Kidney glomerular epithelial cell (primary cell): ENCODE data around the gene P2RY6.
A peak's percentile ranks its signal among the peaks of the same experiment; 100 is the strongest.

ENCODE experiments used
- DNase-seq: peaks from one replicate; lab custom pipeline; 2025; lab: John Stamatoyannopoulos, UW

Gene P2RY6

DNA sequence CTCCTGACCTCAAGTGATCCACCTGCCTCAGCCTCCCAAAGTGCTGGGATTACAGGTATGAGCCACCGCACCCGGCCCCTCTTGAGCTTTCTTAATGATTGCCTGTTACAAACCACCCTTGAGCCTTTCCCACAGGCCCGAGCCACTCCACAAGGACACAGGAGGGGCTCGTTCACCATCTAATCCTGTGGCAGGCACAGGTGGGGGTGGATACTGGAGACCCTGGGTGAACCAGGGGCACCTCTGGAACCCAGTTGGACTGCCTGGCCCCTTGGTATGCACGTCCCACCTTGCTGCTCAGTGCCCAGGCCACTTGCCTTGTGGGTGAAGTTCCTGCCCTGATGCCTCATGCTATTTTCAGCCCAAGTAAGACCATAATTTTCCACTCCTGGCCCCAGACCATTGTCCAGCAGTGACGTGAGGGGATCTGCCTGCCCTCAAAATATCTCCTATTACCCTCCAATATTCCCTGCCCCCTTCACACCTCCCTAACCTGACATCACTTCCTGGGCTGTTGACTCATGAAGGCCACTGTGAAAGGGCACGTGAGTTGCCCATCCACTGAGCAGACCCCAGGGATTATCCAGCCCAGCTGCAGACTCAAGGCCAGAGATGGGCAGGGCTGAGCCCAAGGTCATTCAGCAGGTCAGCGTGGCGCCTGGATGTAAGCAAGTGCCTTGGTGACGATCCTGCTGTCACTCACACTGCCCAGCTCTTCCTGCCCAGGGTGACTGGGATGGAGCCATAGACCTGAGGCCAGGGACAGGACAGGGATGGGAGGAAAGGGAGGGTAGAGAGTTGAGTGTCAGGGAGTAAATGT, 34.5 kb upstream of the P2RY6 start:
- DNase-seq: no peak

DNA sequence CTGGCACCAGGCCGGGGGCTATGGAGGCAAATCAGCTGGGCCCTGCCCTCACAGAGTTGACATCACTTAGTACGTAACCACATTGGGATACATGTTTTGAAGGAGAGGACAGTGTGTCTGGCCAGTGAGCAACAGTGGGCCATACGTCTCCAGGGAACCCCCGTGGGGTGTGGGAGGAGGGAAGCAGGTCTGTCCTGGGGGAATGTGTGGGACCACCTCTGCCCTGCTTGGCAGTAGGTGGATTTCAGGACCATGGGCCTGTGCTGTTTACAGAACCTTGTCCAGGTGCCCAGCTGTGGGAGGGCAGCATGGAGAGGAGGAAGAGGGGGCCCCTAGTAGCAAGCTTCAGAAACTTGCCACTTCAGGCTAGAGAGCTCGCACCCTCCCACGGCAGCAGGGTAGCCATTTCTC, 33.0 kb upstream of the P2RY6 start:
- no peak for DNase-seq

DNA sequence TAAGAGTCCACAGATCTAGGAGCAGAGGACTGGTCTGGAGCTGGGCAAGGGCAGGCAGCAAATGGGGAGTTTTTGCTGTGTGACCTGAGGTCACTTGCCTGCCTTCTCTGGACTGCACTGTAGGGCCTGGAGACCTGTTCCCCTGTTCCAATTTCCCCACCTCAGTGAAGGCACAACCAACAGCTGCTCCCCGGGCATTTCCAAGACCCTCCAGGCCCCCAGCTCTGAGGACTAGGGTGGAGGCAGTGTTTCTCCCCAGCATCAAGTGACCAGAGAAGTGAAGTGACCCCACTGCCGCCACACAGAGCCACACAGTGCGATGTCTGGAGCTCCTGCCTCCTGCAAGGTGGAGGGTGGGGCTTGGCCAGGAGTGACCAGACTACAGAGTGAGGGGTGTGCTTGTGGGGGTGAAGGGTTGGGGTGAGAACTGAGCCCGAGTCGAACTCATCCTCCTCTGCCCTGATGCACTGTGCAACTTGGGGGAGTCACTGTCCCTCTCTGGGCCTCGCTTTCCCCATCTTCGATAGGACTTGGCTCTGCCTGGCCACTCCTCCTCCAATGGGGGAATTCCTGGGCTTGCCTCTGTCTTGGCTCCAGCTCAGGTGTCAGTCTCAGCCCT, 32.5 kb upstream of the P2RY6 start:
- no peak for DNase-seq

DNA sequence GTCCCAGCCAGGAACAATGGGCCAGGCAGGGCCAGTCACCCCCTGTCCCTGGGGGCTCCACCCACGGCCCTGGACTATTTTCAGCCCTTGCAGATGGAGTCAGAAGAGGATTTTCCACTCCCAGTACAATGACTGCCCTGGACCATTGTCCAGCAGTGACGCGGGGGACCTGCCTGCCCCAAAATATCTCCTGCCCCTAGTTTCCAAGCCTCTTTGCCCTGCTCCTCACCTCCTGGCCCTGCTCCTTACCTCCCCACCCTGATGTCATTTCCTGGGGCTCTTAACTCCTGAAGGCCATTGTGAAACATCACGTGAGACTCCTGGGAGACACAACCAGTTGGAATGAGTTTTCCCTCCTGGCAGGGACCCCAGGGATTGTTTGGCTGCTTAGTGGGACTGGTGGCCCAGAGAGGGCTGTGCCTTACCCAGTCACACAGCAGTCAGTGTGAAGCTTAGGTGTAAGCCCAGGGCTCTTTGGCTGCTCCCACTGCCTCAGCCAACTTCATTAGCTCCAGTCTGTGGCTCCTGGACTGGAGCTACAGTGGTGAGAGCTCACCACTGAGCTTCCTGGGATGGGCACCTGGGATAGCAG, 31.9 kb upstream of the P2RY6 start:
- DNase-seq: no peak

GRCh38 chr11:73241300-73241699, 30.8 kb upstream of the P2RY6 start:
- DNase-seq: no peak

DNA sequence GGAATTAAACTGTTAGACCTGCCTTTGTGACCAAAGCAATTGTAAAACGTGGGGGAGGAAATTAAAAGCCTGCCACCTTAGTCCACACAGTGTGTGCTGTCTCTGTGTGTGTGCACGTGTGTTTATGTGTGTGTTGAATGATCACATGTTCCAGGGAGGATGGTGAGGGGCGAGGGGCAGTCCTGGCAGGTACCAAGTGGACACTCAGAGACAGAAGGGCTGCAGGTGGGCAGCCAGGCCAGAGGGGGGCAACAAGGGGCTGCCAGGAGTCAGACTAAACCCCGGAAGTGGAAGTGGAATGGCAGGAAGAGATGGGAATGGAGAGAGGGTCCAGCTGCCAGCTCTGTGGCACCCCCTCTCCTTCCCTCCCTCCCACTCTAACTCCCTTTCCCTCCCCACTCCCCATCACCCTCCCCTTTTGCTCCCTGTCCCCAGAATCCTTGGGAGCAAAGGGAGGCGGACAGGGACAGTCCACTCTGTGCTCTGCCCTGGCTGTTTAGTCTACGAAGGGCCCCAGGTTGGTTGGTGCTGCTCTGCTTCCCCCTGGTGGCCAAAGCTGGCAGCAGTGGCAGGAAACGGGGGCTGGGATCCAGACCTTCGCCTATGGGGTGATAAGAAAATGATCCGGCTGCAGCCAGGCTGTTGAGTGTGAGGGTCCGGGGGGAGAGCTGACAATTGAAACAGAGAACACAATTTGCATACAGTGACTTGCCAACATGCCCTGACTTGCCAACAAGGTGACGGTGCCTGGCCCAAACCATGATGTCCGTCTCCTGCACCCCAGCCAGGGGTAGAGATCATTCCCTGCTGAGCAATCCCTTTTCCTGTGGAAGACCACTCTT, 29.7 kb upstream of the P2RY6 start:
- peak; percentile 79 for DNase-seq

DNA sequence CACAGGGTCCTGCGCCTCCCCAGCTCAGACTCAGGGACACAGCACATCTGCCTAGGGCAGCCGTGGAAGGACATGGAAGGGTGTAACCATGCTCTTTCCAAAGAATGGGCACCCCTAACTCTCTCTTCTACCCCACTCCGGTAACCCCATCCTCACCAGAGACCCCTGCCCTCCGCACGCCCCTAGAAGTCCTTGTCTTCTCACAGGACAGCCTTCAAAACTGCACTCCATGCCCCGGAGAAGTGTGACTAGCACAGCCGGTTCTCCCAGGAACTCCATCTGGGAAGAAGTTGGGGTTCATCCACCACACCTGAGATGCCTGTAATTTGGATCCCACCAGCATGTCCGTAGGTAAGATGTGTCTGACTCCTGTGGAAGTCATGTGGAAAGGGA, 29.0 kb upstream of the P2RY6 start:
- no peak for DNase-seq

GRCh38 chr11:73244589-73245240, 27.4 kb upstream of the P2RY6 start:
- no peak for DNase-seq

GRCh38 chr11:73245461-73245860, 26.7 kb upstream of the P2RY6 start:
- no peak for DNase-seq

DNA sequence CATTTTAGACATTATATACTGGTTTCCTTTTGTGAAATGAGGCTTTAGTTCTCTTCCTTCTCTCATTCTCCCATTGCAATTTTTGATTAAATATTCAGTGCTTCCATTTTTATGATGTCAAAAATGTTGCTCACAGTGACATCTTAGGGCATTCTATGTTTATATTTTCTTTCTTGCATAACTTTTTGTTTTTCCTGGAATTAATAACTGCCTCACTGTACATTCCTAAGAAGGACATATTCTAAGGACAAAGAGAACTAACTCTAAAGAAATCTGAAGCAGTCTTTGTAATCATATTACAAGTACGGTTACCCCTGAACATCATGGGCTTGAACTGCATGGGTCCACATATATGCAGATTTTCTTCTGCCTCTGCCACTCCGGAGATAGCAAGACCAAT, 25.8 kb upstream of the P2RY6 start:
- no peak for DNase-seq

DNA sequence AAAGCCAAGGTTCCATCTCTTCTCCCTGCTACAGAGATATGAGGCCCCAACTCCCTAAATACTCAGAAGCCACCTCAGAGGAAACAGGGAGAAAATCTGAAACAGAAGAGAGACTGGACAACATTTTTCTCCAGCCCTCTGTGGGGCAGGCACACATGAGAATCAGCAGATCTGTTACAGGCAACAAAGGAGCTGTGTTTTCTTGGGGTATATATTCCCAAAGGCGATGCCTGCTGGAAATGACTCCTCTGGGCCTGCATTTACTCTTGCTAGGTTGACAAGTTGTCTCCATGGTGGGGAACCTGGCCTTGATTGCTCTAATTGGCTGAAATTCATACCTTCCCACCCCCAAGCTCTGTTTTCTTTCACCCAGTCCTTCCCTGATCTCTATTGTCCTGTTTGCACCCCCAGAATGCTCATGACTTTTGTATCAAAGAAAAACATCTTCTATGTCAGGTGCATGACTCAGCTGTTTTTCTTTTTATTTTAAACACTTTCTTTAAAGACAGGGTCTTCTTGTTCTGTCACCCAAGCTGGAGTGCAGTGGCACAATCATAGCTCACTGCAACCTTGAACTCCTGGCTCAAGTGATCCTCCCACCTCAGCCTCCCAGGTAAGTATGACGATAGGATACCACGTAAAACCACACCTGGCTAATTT, 23.5 kb upstream of the P2RY6 start:
- DNase-seq: no peak

- DNase-seq: peak; percentile 81
Measured at GRCh38 chr11:73249304-73249703, 22.8 kb upstream of the P2RY6 start.

- no peak for DNase-seq
Measured at GRCh38 chr11:73249853-73250783, 22.0 kb upstream of the P2RY6 start.

DNA sequence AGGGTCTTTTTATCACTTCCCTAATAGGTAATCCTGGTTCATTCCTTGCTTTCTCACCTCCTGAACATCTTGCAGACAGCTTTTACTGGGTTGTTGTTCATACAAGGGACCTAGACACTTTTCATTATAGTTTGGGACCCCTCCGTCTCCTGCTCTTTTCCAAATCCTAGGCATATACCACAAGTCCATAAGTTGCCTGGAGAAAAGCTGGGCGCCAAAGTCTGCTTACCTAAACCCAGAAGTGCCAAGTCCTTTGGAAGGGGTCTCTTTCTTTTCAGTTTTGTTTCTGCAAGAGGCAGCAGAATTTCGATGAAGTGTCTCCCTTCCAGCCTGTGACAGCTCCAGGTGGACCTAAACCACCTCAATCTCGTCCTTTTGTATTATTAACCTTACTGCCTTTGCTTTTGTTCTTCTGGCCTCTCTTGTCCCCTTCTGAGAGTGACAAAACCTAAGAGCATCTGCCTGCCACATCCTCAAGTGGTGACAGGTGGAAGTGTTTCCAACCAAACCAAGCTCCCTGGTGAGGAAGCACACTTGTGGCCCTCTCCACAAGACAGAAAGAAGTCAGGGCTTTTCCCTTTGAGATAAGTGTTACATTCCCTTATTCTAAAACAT, 19.5 kb upstream of the P2RY6 start:
- no peak for DNase-seq

- DNase-seq: peak; percentile 98
Measured at GRCh38 chr11:73257342-73258103, 14.6 kb upstream of the P2RY6 start.

DNA sequence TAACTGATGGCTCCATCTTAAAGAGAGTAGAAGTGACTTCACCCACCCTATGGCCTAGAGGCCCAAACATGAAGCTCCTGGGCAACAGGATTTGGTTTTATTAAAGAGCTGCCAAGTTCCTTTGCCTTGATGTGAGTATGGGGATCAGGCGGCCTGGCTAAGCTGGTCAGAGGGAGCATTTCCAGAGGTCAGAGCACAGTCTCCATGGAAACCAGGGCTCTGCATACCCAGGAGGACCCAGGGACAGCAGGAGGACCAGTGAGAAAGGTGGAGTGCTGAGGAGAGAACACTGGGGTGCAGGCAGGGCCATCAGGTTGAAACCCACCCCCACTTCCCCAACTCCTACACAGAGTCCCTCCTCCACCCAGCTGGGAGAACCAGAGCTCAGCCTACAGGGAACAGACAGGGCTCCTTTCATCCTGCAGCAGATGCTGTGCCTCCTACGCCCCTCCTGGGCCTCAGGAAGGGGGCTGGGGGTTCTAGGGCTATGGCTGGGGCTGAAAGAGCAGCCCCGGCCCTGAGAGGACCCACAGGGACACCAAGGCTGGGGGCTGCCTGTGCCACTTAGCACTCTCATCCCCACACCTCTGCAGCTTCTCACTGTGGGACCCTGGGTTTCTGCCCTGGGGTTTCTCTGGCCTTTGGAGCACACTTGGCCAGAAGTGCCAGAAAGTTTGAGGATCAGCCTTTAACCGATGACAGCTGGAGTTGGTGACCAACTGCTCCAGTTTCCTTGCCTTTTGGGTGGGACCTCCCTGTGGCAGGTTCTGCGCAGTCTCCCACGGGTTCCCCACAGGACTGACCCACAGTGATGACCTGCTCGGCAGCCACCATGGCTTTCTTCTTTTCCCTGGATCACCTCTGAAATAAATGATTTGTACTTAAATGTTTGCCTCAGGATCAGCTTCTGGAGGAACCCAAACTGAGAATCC, 13.8 kb upstream of the P2RY6 start:
- no peak for DNase-seq

- no peak for DNase-seq
Measured at GRCh38 chr11:73259406-73260126, 12.6 kb upstream of the P2RY6 start.
